NCI-H146 treated with DMSO at 0.1 percent for 48 hours (cell line): ENCODE data around the gene LETM1.

ENCODE experiments used
- DNase-seq: peaks from one replicate; lab custom pipeline; 2025; ENCODE audit not compliant: unreplicated experiment; lab: John Stamatoyannopoulos, UW

The LETM1 gene

DNA sequence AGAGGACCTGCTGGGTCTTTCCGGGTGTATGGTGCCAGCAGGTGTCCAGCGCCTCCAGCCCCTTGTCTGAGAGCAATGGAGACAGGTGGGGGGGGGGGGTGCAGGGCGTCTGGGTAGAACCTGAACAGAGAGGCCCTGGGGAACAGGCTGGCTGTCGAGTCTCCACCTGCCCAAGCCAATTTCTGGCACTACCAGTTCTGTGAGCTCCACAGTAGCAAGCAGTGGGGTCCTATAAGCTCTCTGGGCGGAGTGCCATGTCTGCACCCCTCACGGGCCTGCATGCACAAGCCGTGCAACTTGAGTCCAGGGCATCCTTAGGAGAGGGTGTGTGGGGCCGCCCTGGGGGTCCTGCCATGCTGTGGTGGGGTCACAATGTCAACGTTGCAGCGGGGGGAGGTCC is 72.9 kb downstream of the LETM1 start:
- DNase-seq, result no peak

DNA sequence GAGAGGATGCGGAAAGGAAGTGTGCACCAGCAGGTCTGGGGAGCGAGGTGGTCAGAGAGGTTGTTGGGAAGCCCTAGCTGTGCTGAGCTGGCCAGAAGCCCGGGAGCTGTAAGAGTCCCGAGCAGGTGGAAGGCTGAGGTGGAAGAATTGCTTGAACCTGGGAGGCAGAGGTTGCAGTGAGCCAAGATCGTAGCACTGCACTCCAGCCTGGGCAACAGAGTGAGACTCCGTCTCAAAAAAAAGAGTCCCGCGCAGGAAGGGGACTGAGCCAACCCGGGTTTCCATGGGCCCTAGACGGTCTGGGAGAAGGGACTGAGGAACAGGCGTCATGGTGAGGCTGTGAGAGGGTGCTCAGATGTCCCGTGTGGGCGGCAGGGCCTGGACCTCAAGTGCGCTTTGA is 75.5 kb downstream of the LETM1 start:
- no peak for DNase-seq

- DNase-seq, result no peak
Observed at GRCh38 chr4:1779588-1780382, 76.2 kb downstream of the LETM1 start.

- no peak for DNase-seq
Observed at GRCh38 chr4:1778642-1779392, 77.1 kb downstream of the LETM1 start.

DNA sequence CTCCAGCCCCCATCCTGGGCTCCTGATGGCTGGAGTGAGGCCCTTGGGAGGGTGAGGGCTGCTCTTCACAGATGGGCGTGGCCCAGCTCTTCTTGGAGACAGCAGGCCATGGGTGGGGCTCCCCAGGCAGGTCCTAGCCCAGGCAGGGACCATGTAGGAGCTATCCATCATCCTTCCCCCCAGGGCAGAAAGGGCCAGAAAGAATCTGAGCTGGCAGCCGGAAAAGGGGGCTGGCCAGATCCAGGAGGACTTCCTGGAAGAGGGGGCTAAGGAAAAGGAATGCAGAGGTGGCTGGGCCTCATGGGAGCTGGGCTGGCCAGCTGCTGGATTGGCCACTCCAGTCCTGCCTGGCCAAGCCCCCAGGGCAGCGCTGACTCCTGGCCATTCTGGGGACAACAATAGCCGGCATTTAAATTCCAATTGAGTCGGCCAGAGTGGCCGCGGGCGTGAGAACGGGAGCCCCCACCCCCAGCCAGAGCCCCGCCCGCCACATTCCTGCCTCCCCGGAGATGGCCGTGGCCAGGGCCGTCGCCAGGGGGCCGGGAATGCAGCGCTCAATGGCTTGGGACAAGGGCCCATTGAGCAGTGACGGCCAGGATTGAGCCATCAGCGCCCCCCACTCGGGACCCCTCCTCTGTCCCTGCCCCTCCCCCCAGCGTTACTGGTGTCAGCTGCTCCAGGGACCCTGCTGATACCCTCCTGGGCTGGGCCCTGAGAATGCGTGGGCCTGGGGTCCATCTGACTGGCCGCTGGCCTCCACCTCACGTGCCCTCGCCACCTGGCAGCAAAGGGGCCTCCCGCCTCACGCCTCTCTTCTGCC is 77.9 kb downstream of the LETM1 start:
- peak; percentile 33 for DNase-seq

DNA sequence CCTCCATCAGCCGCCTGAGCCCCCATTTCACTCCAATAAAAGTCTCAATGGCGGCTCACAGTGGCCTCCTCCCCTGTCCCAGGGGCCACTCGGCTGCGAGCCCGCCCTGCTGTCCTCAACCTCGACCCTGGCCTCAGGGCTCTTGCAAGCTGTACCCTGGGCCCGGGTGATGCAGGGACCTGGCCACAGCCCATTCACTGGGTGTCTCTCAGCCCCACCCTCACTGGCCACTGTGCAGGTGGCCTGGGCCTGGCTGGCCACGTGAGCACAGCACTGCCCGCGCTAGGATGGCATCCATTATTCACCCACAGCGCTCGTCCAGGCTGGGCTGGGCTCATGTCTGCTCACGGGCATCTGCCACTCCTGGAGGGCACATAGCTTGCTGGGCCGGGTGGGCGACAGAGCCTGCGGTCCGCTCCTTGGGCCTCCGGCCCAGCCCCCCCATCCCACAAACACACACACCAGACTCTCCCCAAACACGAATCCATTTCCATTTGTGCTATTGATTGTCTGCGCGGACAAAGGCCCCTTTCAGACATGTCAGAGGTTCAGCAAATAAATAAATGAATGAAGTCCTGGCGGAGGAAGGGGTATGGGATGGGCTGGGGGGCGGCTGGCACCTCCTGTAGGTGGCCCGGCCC is 79.3 kb downstream of the LETM1 start:
- no peak for DNase-seq

DNA sequence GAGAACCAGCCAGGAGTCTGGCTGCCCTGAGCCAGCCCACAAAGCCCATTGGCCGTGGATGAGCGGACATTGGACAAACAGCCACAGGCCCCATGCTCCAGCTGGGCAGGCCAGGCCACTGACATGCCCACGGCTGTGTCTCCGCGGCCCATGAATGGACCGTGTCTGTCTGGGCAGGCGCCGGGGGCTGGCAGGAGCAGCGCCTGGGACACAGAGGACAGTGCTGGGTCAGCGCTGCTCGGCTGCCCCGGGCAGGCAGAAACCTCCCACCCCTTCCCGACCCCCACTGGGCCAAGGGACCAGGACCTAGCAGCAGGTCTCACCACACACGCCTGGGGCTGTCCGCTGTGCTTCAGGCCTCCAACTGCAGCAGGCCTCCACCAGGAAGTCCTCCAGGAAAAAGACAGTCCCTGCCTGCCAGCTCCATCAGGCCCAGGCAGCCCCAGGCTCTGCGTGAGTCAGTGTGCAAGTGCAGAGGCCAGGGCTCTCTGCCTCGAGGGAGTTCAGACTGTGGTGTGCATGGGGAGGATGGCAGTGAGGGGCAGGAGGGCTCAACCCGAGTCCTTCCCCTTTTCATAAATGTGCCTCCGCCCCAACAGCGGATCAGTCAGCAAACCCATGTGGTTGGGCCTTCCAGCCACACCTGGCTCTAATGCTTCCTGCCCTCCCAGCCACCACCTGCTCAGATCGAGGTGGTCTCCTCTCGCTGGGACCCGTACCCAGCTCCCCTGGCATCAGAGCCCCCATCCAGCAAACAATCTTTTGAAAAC is 80.0 kb downstream of the LETM1 start:
- no peak for DNase-seq

DNA sequence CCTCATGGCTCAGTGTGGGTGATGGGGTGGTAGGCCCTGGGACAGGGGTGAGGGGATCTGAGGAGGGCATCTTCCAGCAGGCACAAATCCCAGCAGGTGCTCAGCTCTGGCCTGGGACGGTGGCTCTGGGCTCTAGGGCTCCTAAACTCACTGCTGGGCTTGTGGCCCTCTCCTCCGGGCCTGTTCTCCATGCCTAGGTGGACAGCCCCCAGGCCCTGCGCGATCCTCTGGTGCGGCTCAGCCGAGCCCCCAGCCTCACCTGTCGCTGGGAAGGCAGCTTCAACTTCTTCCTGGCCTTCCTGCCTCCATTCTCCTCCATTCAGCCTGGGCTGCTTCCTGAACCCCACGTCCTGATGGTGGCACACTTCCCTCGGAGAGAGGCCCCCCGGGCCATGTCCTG is 82.2 kb downstream of the LETM1 start:
- no peak for DNase-seq

GRCh38 chr4:1772853-1773538 is 83.0 kb downstream of the LETM1 start:
- DNase-seq, result no peak

DNA sequence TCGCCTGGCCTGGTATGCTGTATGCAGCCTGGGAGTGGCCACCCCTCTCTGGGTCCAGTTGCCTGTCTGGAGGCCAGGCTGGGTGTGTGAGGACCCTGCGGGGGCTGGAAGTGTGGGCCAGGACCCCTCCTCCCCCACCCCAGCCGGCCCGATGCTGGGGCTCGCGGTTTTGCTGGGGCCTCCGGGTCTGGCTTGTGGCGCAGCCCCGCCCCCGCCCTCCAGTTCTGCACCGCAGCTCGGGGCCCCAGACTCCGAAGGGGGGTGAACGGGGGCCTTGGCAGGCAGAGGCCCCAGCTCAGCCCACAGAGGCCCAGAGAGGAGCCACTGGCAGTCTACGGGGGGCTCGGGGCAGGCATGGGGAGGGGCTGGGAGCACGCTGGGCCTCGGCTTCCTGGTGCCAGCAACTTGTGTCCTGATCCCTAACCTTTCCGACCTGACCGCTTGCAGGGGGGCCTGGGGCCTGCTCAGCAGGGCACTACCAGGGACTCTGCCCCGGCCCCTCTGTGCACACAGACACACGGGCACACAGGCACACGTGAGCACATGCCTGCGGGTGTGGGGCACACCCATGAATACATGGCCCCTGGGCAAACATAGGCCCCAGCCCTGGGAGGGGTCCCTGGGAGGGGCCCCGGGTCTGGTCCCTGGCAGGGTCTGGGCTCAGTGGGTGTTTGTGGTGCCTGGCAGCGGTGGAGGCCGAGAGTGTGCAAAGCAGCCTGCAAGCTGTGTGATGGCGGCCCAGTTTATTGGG is 84.2 kb downstream of the LETM1 start:
- no peak for DNase-seq

DNA sequence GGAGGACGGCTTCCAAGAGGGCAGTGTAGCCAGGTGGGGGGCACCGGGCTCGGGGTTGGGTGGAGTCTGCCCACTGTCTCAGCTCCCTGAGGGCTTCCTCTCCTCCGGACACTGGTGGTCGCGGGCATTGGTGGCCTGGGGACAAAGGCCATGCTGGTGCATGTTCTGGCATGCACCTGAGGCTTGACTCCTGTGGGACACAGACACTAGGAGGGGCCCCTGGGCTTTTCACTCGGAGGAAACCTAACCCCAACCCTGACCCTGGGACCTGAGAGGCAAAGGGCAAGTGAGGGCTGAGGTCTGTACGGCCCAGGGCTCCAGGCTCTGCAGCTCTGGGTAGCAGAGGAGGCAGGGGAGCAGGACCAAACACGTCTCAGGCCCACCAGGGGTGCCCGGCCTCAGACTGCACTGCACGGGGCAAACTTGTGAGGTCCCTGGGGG is 85.1 kb downstream of the LETM1 start:
- DNase-seq, result no peak

DNA sequence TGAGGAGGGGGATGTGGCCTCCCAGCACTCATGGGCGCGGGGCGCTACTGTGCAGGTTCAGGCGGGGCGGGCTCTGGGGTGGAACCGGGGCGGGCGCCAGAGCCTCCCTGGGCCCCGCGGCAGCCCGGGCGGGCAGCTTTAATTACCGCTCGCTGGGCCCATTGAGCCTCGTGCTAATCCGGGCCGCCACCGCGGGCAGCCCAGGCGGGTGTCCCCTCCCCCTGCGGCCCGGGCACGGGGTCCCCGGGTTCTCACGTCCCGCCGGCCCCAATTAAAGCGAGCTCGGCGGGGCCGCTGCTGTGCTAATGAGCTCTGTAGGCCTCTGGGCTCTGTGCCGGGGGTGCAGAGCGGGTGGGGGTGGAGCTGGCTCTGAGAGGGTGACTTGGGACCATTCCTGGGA is 85.7 kb downstream of the LETM1 start:
- no peak for DNase-seq

GRCh38 chr4:1769692-1770091 is 86.3 kb downstream of the LETM1 start:
- DNase-seq, result no peak

DNA sequence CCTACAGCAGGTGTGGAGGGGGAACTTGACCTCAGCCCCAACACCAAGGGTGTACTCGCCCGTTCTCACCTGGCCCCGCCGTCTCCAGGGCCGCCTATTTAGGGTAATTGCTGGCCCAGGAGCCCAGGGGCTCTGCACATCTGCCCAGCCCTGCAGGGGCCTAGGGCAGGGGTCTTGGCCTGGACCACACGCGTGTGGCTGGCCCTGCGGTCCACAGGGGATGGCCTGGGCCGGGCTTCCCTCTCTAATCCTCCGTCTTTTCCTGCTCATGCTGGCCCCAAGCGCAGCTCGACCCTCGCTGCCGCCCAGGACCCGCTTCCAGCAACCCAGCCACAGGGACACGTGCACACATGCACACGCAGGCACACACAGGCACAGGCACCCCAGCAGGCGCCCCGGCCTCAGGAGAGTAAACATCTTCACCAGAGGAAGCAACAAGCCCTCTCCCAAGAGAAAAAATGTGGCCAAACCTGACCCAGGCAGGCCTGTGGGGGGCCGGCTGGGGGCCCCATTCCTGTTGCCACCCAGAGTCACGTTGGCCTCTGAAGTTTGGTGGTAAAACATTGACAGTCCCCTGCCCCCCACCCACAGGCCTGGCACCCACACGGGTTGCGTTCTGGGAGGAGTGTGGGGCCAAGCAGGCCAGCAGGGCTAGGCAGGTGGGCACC is 87.5 kb downstream of the LETM1 start:
- DNase-seq, result no peak

GRCh38 chr4:1767770-1768366 is 88.1 kb downstream of the LETM1 start:
- no peak for DNase-seq

- DNase-seq, result no peak
Observed at GRCh38 chr4:1767061-1767769, 88.7 kb downstream of the LETM1 start.
